ENCODE data around the gene USP24.
"Not testable (repeated sequence)": the region's sequence is repeated elsewhere in the genome, so short reads cannot be mapped to it uniquely, and the experiment has no call there.

USP24 gene

DNA sequence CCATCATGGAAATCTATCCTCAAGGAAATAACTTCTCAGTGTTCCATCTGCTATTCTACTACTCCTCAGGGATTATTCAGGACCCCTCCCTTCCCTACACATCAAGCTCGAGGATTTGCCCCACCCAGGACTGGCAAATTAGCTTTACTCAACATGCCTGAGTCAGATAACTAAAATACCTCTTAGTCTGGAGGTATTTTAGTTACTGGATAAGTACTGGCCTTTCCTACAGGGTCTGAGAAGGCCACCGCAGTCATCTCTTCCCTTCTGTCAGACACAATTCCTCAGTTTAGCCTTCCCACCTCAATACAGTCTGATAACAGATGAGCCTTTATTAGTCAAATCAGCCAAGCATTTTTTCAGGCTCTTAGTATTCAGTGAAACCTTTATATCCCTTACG is 188.5 kb downstream of the USP24 start:
- H3K9ac ChIP-seq (ENCODE audit: low read length); H3K36me3 ChIP-seq (ENCODE audit: control insufficient read depth, insufficient read depth, low read length); H3K27me3 ChIP-seq (ENCODE audit: control insufficient read depth, insufficient read depth, low read length); H3K9me3 ChIP-seq (ENCODE audit: control insufficient read depth, low read length); H3K4me3 ChIP-seq (ENCODE audit: low read length); H3K4me1 ChIP-seq (ENCODE audit: control insufficient read depth, insufficient read depth, low read length): not testable (repeated sequence)

- H3K36me3 ChIP-seq (ENCODE audit: control insufficient read depth, insufficient read depth, low read length); H3K27me3 ChIP-seq (ENCODE audit: control insufficient read depth, insufficient read depth, low read length); H3K4me3 ChIP-seq (ENCODE audit: low read length); H3K9ac ChIP-seq (ENCODE audit: low read length); H3K4me1 ChIP-seq (ENCODE audit: control insufficient read depth, insufficient read depth, low read length); H3K9me3 ChIP-seq (ENCODE audit: control insufficient read depth, low read length): not testable (repeated sequence)
These were observed 191.0 kb downstream of the USP24 start for GRCh38 chr1:55024163-55024562.

GRCh38 chr1:55021942-55022546 is 193.1 kb downstream of the USP24 start:
- Histone ChIP-seq H3K9me3 (ENCODE audit: control insufficient read depth, low read length) (no peaks in the 10 kb centered on the region), H3K9ac (ENCODE audit: low read length) (no peak overlapping the region), H3K4me1 (ENCODE audit: control insufficient read depth, insufficient read depth, low read length) (no peaks in the 10 kb centered on the region), H3K27me3 (ENCODE audit: control insufficient read depth, insufficient read depth, low read length) (peaks cover 8% of the 10 kb centered on the region), H3K36me3 (ENCODE audit: control insufficient read depth, insufficient read depth, low read length) (no peaks in the 10 kb centered on the region), H3K4me3 (ENCODE audit: low read length) (no peak overlapping the region)

DNA sequence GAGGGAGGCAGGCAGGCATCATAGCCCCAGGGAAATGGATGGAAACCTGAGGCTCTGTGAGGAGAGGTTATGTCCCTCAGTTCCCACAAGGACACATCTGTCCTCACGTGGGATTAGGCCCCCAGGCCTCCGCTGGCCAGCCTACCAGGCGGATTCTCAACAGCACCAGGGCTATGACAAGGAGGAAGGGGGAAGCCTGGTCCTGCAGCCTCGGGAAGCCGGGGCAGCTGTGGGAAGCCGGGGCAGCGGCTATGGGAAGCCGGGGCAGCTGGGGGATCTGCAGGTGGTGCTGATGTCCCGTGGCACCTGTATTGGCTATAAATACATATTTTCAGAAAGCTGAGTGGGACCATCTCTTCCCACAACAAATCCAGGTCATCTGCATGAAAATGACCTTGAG is 196.8 kb downstream of the USP24 start:
- no peaks in the 10 kb centered on the region for H3K36me3 ChIP-seq (ENCODE audit: control insufficient read depth, insufficient read depth, low read length)
- peaks cover 19% of the 10 kb centered on the region for H3K27me3 ChIP-seq (ENCODE audit: control insufficient read depth, insufficient read depth, low read length)
- H3K4me1 ChIP-seq (ENCODE audit: control insufficient read depth, insufficient read depth, low read length), result no peaks in the 10 kb centered on the region
- H3K4me3 ChIP-seq (ENCODE audit: low read length), result no peak overlapping the region
- no peaks in the 10 kb centered on the region for H3K9me3 ChIP-seq (ENCODE audit: control insufficient read depth, low read length)
- H3K9ac ChIP-seq (ENCODE audit: low read length), result no peak overlapping the region

Measured in mucosa of stomach (tissue), 1 donor.